Spleen (tissue), 11 donors: ENCODE measurements around the gene CFAP99. TPM values are rescaled to one million over a fixed set of nuclear protein-coding genes. Genes with fewer than 3 reads are reported as not detected.

ENCODE experiments used
- DNase-seq: peaks from one replicate; pipeline ENCODE4 v3.0.0-alpha.2; 2020
- H3K27ac ChIP-seq, 8 donors: fragments of 200-600 bp; sonication (generic) in 7 of 8; 1 replicate in 4 of 8; 2 replicates in 4 of 8; pipeline versions ENCODE4 v1.5.0 to v1.8.0; 2016 to 2021; ENCODE audit warnings: inconsistent platforms in 4 of 8, mild to moderate bottlenecking in 4 of 8, moderate library complexity in 1 of 8
- H3K27me3 ChIP-seq, 7 donors: fragments of 200-600 bp; sonication (generic) in 6 of 7; replicated peaks in 1 of 7; 1 replicate in 4 of 7; 2 replicates in 3 of 7; pipeline versions ENCODE4 v1.5.0 to v1.8.0; 2016 to 2021; ENCODE audit warnings: inconsistent platforms in 3 of 7, mild to moderate bottlenecking in 1 of 7
- H3K36me3 ChIP-seq, 6 donors: fragments of 200-600 bp; sonication (generic) in 5 of 6; 1 replicate in 4 of 6; 2 replicates in 2 of 6; pipeline versions ENCODE4 v1.5.0 to v1.8.0; 2016 to 2021; ENCODE audit warnings: inconsistent platforms in 2 of 6
- H3K4me1 ChIP-seq, 6 donors: fragments of 200-600 bp; sonication (generic) in 5 of 6; 1 replicate in 3 of 6; 2 replicates in 3 of 6; pipeline versions ENCODE4 v1.5.0 to v1.8.0; 2016 to 2021; ENCODE audit warnings: inconsistent platforms in 3 of 6
- H3K4me3 ChIP-seq, 8 donors: fragments of 200-600 bp; sonication (generic) in 7 of 8; 1 replicate in 4 of 8; 2 replicates in 4 of 8; pipeline versions ENCODE4 v1.5.0 to v1.8.0; 2016 to 2021; ENCODE audit warnings: inconsistent platforms in 4 of 8, mild to moderate bottlenecking in 4 of 8, moderate library complexity in 2 of 8
- H3K9me3 ChIP-seq, 8 donors: fragments of 200-600 bp; sonication (generic) in 7 of 8; 1 replicate in 4 of 8; 2 replicates in 4 of 8; pipeline versions ENCODE4 v1.5.0 to v1.8.0; 2016 to 2021; ENCODE audit warnings: inconsistent platforms in 4 of 8
- POLR2A ChIP-seq, 3 donors: fragments of 450-650 bp; IDR thresholded peaks; one replicate each; pipeline ENCODE4 v1.5.1; 2017; ENCODE audit warnings: antibody characterized with exemption in 3 of 3, mild to moderate bottlenecking in 1 of 3
- POLR2AphosphoS5 ChIP-seq, 3 donors: sonication (generic); formaldehyde crosslinking; IDR thresholded peaks; one replicate each; pipeline ENCODE4 v1.5.1; 2017; ENCODE audit warnings: antibody characterized with exemption in 3 of 3
- WGBS, 5 donors: extraction: QIAGEN DNeasy Blood & Tissue Kit in 3 of 5; methylation state at CpG; one replicate each; pipeline versions ENCODE4 v1.1.5 to v1.1.7; 2013 to 2018; 5-methylcytosine and 5-hydroxymethylcytosine counted together
- intact Hi-C: fragments of 100-400 bp; cut with DNase I; formaldehyde crosslinking; loops from one replicate; pipeline ENCODE4 v1.15.0; 2023; ENCODE audit warnings: low total_unique reads
- polyA plus RNA-seq, 3 donors: library from polyadenylated mRNA; stranded (reverse); fragments of 200-250 nt; gene quantifications; one replicate each; pipeline ENCODE4 v1.2.1, GENCODE V29; 2013
- total RNA-seq, 7 donors: library from RNA; depleted of rRNA in 3 of 7; stranded (reverse); fragments of >200 nt in 3 of 7; fragmentation: NEBNext Ultra II Directional in 4 of 7; extraction: Animal tissue kit (Norgen Biotek cat#: 25700) in 4 of 7; gene quantifications; one replicate each; pipeline versions ENCODE4 v1.1.0 to v1.2.1, GENCODE V29; 2016 to 2021
- TF ChIP-seq, protein P1 (sequence below), 11 experiments: fragments of 200-600 bp in 7 of 11; fragments of 450-650 bp in 4 of 11; sonication (generic) in 4 of 11; IDR thresholded peaks in 8 of 11; conservative IDR thresholded peaks in 3 of 11; 1 replicate in 7 of 11; 2 replicates in 4 of 11; pipeline versions ENCODE4 v1.4.0 to v1.8.0; 2016 to 2021; ENCODE audit warnings: antibody characterized with exemption in 11 of 11, inconsistent platforms in 4 of 11, mild to moderate bottlenecking in 1 of 11
- donor health status: healthy with polysubstance abuse.
- donor health status: DM: no; HTN: no; CAD: no; lungs with moderate emphysema.
- donor health status: DM: no; HTN: no; CAD: no.
- donor health status: Bipolar disorder and iron deficiency.
- donor health status: healthy.
- donor health status: DM: no; HTN: no; CAD: no.
- donor health status: DM: yes; HTN: yes; CAD: no.

The CFAP99 gene
- total and polyA plus RNA-seq, 10 donors: 0.13 to 0.22 TPM; not detected in 8

DNA sequence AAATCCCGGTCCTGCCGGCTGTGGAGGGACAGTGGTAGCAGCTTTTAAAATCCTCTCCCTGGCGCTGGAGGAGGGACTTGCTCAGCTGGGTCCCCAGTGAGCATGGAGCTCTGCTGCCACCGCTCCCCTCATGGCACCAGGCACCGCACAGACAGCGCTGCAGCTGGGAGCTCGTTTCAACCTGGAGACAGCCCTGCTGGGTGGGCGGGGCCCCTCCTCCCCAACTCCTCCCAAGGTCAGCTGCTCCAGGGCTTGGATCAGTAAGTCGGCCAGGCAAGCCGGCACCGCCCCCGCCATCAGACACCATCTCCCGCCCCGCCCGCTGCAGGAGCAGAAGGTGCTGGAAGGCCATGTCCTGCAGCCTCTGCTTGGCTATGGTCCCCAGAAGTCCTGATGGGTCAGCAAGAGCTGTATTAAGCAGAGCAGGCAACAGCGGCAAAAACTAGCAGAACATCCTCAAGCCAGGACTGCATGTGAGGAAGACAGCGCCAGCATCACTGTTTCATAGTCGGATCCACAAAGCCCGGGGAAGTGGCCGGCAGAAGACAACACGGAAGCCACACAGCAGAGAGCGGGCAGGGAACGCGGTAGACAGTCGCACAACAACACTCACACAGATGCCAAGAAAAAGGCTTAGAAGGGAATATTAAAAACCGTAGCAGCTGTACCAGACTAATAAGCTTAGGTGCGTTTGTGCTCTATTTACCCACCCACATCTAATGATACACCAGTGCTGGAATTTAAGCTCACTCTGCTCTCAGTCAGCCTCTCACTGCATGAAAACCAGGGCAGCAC is 16.5 kb upstream of the CFAP99 start:
- peak overlapping the region in 1 of 8 donors; percentile 17 for H3K27ac ChIP-seq
- no peaks in the 10 kb centered on the region for H3K9me3 ChIP-seq
- TF ChIP-seq POLR2AphosphoS5 (IDR thresholded peaks at IDR 0.05): peak in 2 of 3 donors; percentile 35 to 52
- TF ChIP-seq, protein P1, sequence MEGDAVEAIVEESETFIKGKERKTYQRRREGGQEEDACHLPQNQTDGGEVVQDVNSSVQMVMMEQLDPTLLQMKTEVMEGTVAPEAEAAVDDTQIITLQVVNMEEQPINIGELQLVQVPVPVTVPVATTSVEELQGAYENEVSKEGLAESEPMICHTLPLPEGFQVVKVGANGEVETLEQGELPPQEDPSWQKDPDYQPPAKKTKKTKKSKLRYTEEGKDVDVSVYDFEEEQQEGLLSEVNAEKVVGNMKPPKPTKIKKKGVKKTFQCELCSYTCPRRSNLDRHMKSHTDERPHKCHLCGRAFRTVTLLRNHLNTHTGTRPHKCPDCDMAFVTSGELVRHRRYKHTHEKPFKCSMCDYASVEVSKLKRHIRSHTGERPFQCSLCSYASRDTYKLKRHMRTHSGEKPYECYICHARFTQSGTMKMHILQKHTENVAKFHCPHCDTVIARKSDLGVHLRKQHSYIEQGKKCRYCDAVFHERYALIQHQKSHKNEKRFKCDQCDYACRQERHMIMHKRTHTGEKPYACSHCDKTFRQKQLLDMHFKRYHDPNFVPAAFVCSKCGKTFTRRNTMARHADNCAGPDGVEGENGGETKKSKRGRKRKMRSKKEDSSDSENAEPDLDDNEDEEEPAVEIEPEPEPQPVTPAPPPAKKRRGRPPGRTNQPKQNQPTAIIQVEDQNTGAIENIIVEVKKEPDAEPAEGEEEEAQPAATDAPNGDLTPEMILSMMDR (IDR thresholded peaks at IDR 0.05 in 8 of 11, conservative IDR thresholded peaks at IDR 0.05 in 3 of 11): no peak
- WGBS, 5 donors: 7 to 16% (median 9%) methylated on average over 12 to 27 of the region's 27 CpGs
- H3K4me3 ChIP-seq: peak overlapping the region in 7 of 8 donors; percentile 2 to 61 (median 25)
- intact Hi-C loops: no loop called here
- no peak for DNase-seq
- H3K4me1 ChIP-seq: peaks cover 12 to 28% (median 21%) of the 10 kb centered on the region in 6 donors
- H3K27me3 ChIP-seq: peaks cover 0 to 23% (median 3%) of the 10 kb centered on the region in 7 donors
- no peaks in the 10 kb centered on the region for H3K36me3 ChIP-seq

DNA sequence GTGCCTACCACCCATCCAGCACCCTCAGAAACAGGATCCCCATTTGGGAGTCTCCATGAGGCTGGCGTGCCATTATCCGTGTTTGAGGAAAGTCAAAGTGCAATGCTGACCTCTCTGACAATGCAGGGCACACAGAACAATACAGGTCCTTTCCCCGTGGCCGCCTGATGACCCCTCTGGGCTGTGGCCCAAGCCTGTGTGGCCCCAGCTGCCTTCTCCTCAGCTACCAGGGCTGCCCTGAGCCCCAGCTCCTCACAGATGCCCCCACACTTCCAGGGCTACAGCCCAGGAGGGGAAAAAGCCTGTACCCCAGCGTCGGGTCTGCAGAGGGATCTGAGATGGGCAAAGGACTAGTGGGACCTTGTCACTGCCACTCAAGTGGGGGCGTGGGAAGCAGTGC is 15.8 kb upstream of the CFAP99 start:
- H3K4me1 ChIP-seq: peaks cover 12 to 28% (median 21%) of the 10 kb centered on the region in 6 donors
- 71 to 80% (median 76%) methylated on average over 2 to 7 of the region's 7 CpGs for WGBS, 5 donors
- peak overlapping the region in 1 of 8 donors; percentile 61 for H3K4me3 ChIP-seq
- TF ChIP-seq POLR2A (IDR thresholded peaks at IDR 0.05) (no peak), POLR2AphosphoS5 (IDR thresholded peaks at IDR 0.05) (peak in 2 of 3 donors; percentile 16 to 56)
- intact Hi-C loops: no loop called here
- H3K27me3 ChIP-seq: peaks cover 0 to 23% (median 3%) of the 10 kb centered on the region in 7 donors
- peak overlapping the region in 1 of 8 donors; percentile 17 for H3K27ac ChIP-seq
- H3K36me3 ChIP-seq: no peaks in the 10 kb centered on the region
- DNase-seq: no peak
- no peaks in the 10 kb centered on the region for H3K9me3 ChIP-seq

DNA sequence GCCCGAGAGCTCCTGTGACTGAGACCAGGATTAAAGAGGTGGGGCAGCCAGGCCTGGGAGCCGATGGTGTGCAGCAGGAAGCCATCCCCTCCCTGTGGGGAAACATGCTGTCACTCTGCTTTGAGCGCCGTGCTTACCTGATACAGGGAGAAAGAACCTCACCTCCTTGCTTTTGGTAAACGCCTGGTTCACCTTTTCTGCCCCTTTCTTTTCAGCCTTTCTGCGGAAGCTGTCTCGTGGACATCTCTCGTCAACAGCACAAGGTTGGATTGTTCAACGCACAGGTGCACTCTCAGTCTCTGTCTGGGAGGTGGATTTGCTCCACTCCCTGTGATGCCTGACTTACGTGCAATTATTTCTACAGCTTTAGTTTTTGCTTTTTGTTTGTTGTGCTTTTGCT is 12.3 kb upstream of the CFAP99 start:
- H3K4me1 ChIP-seq: peaks cover 12 to 27% (median 22%) of the 10 kb centered on the region in 6 donors
- H3K27ac ChIP-seq: no peak overlapping the region
- WGBS, 5 donors: 77 to 85% (median 78%) methylated on average over 10 of the region's 10 CpGs
- H3K9me3 ChIP-seq: no peaks in the 10 kb centered on the region
- intact Hi-C loops: no loop called here
- H3K4me3 ChIP-seq: no peak overlapping the region
- H3K27me3 ChIP-seq: peaks cover 0 to 16% (median 3%) of the 10 kb centered on the region in 7 donors
- TF ChIP-seq, protein P1 (IDR thresholded peaks at IDR 0.05 in 8 of 11, conservative IDR thresholded peaks at IDR 0.05 in 3 of 11): no peak
- TF ChIP-seq POLR2A (IDR thresholded peaks at IDR 0.05): no peak
- TF ChIP-seq POLR2AphosphoS5 (IDR thresholded peaks at IDR 0.05): no peak
- DNase-seq: peak; percentile 24
- H3K36me3 ChIP-seq: no peaks in the 10 kb centered on the region

DNA sequence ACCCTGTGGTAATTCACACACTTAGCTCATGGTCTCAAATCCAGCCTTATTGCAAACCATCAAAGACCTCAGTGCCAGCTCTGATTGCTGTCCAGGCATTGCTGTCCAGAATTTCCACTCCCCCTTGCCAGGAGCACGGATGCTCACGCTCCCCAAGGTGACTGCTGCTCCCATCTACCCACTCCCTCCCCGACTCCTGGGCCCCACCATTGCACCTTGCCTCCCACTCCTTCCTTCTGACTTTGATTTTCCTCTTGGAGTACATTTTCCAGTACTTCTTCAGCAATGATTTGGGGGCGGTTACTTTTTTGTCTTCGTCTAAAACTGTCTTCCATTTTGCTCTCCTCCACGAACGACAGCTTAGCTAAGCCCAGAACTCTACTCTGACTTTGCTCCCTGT is 11.8 kb upstream of the CFAP99 start:
- Histone ChIP-seq H3K4me1 (peaks cover 9 to 27% (median 22%) of the 10 kb centered on the region in 6 donors), H3K27ac (no peak overlapping the region), H3K4me3 (no peak overlapping the region), H3K27me3 (peaks cover 0 to 11% (median 2%) of the 10 kb centered on the region in 7 donors), H3K9me3 (no peaks in the 10 kb centered on the region), H3K36me3 (no peaks in the 10 kb centered on the region)
- 81 to 88% (median 82%) methylated on average over 7 of the region's 7 CpGs for WGBS, 5 donors
- intact Hi-C loops: no loop called here
- TF ChIP-seq POLR2AphosphoS5 (IDR thresholded peaks at IDR 0.05) (no peak), POLR2A (IDR thresholded peaks at IDR 0.05) (no peak)
- TF ChIP-seq, protein P1 (IDR thresholded peaks at IDR 0.05 in 8 of 11, conservative IDR thresholded peaks at IDR 0.05 in 3 of 11): no peak
- DNase-seq: peak; percentile 41
